ENCODE results near the gene CCDC158. TPM values are rescaled to one million over a fixed set of nuclear protein-coding genes. Genes with fewer than 3 reads are reported as not detected.

The CCDC158 gene
- total RNA-seq = 1 to 10 TPM in 1 of 10 donors, under 1 TPM in 9; 0.15 to 1.0 (median 0.39) TPM
- polyA plus RNA-seq = under 1 TPM; 0.01 to 0.15 TPM
- long read RNA-seq, donor 1, partial matches to known transcripts = 0 of 1 reads
- long read RNA-seq, donor 1, other reads (novel, unspliced or antisense) = 1 of 1 reads
- long read RNA-seq, donor 2, partial matches to known transcripts = 0 of 1 reads
- long read RNA-seq, donor 2, other reads (novel, unspliced or antisense) = 1 of 1 reads
- long read RNA-seq, donor 3 = 0 reads

GRCh38 chr4:76420762-76421581 is at the start of gene CCDC158:
TSS of gene CCDC158 (minus strand) at chr4:76421141. CDS start at chr4:76403207, 17,934 bp downstream.
- WGBS, 2 donors = 4 to 6% methylated on average over 72 to 77 of the region's 79 CpGs
- no peaks in the 10 kb centered on the region for H3K9me3 ChIP-seq
- H3K4me1 ChIP-seq = peaks cover 0 to 12% (median under 1%) of the 10 kb centered on the region in 9 donors
- peak; percentile 5 to 33 for DNase-seq
- no peak for TF ChIP-seq CTCF (IDR thresholded peaks at IDR 0.05)
- H3K36me3 ChIP-seq = no peaks in the 10 kb centered on the region
- peak; percentile 58 to 91 (median 80) for ATAC-seq
- intact Hi-C loops (cut with DNase I) = loop anchor here in 3 of 10 donors (5.0 kb wide), 2 partner anchors 114 to 239 kb away; partner anchors contain the start of gene STBD1 (in 1 of the 3)
- peak within 1 kb of the TSS in 2 of 10 donors; percentile 10 to 22 for H3K27ac ChIP-seq
- peak within 1 kb of the TSS; percentile 35 to 67 (median 56) for H3K4me3 ChIP-seq
- peaks cover 0 to 18% (median 0%) of the 10 kb centered on the region in 7 donors for H3K27me3 ChIP-seq

GRCh38 chr4:76470532-76470931 is 49.6 kb upstream of the CCDC158 start:
- ATAC-seq (no peak), DNase-seq (no peak)
- H3K27me3 ChIP-seq = no peaks in the 10 kb centered on the region
- H3K9me3 ChIP-seq = no peaks in the 10 kb centered on the region
- no peak overlapping the region for H3K4me3 ChIP-seq
- intact Hi-C loops (cut with DNase I) = no loop called here
- no peaks in the 10 kb centered on the region for H3K4me1 ChIP-seq
- no peak overlapping the region for H3K27ac ChIP-seq
- WGBS, 2 donors = 83 to 91% methylated on average over 1 of the region's 1 CpG
- no peaks in the 10 kb centered on the region for H3K36me3 ChIP-seq
- no peak for TF ChIP-seq CTCF (IDR thresholded peaks at IDR 0.05)

- no peak for DNase-seq
- no peak overlapping the region for H3K4me3 ChIP-seq
- no peaks in the 10 kb centered on the region for H3K4me1 ChIP-seq
- no peak for ATAC-seq
- no peak for TF ChIP-seq CTCF (IDR thresholded peaks at IDR 0.05)
- no peak overlapping the region for H3K27ac ChIP-seq
- no peaks in the 10 kb centered on the region for H3K36me3 ChIP-seq
- intact Hi-C loops (cut with DNase I) = no loop called here
- H3K27me3 ChIP-seq = no peaks in the 10 kb centered on the region
- no peaks in the 10 kb centered on the region for H3K9me3 ChIP-seq
Measured at GRCh38 chr4:76470064-76470463, 49.1 kb upstream of the CCDC158 start.

- peaks cover 0 to 17% (median 3%) of the 10 kb centered on the region in 11 donors for H3K9me3 ChIP-seq
- no peak for TF ChIP-seq CTCF (IDR thresholded peaks at IDR 0.05)
- intact Hi-C loops (cut with DNase I) = no loop called here
- H3K27ac ChIP-seq = no peak overlapping the region
- H3K4me3 ChIP-seq = no peak overlapping the region
- WGBS, 2 donors = 90 to 100% methylated on average over 2 of the region's 2 CpGs
- ATAC-seq (no peak), DNase-seq (no peak)
- no peaks in the 10 kb centered on the region for H3K36me3 ChIP-seq
- H3K27me3 ChIP-seq = no peaks in the 10 kb centered on the region
- peaks cover 0 to 13% (median 7%) of the 10 kb centered on the region in 9 donors for H3K4me1 ChIP-seq
Measured at GRCh38 chr4:76463568-76463967, 42.6 kb upstream of the CCDC158 start.
